ENCODE measurements around the gene C10orf90. TPM values are rescaled to one million over a fixed set of nuclear protein-coding genes. Genes with fewer than 3 reads are reported as not detected.

Gene C10orf90
- total RNA-seq, 4 donors from 2014 or later, result not detected

GRCh38 chr10:126503392-126504062 lies 167.0 kb downstream of the C10orf90 start:
- Histone ChIP-seq H3K27ac (no peak overlapping the region), H3K4me3 (no peak overlapping the region), H3K4me1 (no peaks in the 10 kb centered on the region), H3K27me3 (no peaks in the 10 kb centered on the region), H3K36me3 (no peaks in the 10 kb centered on the region), H3K9me3 (no peaks in the 10 kb centered on the region)
- no peak for TF ChIP-seq POLR2A (IDR thresholded peaks at IDR 0.05)
- TF ChIP-seq, protein P1, sequence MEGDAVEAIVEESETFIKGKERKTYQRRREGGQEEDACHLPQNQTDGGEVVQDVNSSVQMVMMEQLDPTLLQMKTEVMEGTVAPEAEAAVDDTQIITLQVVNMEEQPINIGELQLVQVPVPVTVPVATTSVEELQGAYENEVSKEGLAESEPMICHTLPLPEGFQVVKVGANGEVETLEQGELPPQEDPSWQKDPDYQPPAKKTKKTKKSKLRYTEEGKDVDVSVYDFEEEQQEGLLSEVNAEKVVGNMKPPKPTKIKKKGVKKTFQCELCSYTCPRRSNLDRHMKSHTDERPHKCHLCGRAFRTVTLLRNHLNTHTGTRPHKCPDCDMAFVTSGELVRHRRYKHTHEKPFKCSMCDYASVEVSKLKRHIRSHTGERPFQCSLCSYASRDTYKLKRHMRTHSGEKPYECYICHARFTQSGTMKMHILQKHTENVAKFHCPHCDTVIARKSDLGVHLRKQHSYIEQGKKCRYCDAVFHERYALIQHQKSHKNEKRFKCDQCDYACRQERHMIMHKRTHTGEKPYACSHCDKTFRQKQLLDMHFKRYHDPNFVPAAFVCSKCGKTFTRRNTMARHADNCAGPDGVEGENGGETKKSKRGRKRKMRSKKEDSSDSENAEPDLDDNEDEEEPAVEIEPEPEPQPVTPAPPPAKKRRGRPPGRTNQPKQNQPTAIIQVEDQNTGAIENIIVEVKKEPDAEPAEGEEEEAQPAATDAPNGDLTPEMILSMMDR (IDR thresholded peaks at IDR 0.05), result no peak
- no peak for DNase-seq

DNA sequence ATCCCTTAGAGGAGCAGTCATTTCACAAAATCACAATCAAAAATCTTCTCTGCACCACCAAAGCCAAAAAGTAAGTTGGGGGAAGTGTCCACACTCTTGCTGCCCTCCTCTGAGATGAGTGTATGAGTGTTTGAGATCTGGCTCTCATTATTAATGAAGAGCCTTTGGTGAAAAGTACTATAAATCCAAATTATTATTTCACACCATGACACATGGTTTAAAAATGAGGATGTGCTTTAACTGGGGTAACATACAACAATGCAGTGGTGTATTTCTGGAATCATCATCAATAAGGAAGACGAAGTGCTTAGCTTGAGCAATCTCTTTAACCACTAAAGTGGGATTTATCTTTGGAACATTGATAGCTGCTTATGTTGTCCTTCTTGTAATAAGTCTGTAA lies 168.1 kb downstream of the C10orf90 start:
- Histone ChIP-seq H3K4me3 (no peak overlapping the region), H3K27ac (no peak overlapping the region), H3K27me3 (no peaks in the 10 kb centered on the region)

DNA sequence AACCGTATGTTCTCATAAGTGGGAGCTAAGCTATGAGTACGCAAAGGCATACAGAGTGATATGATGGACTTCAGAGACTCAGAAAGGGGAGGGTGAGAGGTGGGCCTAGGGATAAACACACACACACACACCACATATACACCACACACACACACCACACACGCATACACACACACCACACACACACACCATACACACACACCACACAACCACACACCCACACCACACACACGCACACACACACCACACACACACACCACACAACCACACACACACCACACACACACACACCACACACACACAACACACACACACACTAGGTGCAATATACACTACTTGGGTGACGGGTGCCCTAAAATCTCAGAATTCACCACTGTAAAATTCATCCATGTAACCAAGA lies 168.7 kb downstream of the C10orf90 start:
- DNase-seq, result no peak
- Histone ChIP-seq H3K27me3 (no peaks in the 10 kb centered on the region), H3K36me3 (no peaks in the 10 kb centered on the region), H3K9me3 (no peaks in the 10 kb centered on the region), H3K27ac (no peak overlapping the region), H3K4me1 (no peaks in the 10 kb centered on the region), H3K4me3 (no peak overlapping the region)
- TF ChIP-seq, protein P1 (IDR thresholded peaks at IDR 0.05), result no peak
- no peak for TF ChIP-seq POLR2A (IDR thresholded peaks at IDR 0.05)

More for the DNA sequence above, 168.1 kb downstream of the C10orf90 start:
- Histone ChIP-seq H3K4me1 (no peaks in the 10 kb centered on the region), H3K36me3 (no peaks in the 10 kb centered on the region), H3K9me3 (no peaks in the 10 kb centered on the region)
- TF ChIP-seq, protein P1 (IDR thresholded peaks at IDR 0.05), result no peak
- TF ChIP-seq POLR2A (IDR thresholded peaks at IDR 0.05), result no peak
- no peak for DNase-seq

DNA sequence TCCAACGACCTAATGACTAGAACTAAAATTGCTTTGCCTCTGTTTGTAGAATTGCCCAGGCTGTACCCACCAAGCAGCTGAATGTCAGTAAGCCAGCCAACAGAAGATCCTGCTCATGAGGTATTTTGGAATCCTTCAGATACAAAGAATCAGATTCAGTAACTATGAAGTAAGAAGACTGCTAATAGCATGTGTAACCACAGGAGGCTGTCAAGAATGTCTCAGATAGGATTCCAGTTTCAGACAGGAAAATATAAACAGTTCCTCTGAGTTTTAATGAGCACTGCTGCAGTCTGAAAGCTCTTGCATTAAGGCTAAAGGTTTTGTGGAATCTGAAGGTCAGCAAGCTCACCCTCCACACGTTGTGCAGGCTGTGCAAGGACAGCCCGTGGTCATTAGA lies 169.6 kb downstream of the C10orf90 start:
- no peak overlapping the region for H3K4me3 ChIP-seq
- TF ChIP-seq POLR2A (IDR thresholded peaks at IDR 0.05), result no peak
- TF ChIP-seq, protein P1 (IDR thresholded peaks at IDR 0.05), result no peak
- H3K27me3 ChIP-seq, result no peaks in the 10 kb centered on the region
- H3K27ac ChIP-seq, result no peak overlapping the region
- no peak for DNase-seq
- H3K36me3 ChIP-seq, result no peaks in the 10 kb centered on the region
- no peaks in the 10 kb centered on the region for H3K9me3 ChIP-seq
- no peaks in the 10 kb centered on the region for H3K4me1 ChIP-seq

DNA sequence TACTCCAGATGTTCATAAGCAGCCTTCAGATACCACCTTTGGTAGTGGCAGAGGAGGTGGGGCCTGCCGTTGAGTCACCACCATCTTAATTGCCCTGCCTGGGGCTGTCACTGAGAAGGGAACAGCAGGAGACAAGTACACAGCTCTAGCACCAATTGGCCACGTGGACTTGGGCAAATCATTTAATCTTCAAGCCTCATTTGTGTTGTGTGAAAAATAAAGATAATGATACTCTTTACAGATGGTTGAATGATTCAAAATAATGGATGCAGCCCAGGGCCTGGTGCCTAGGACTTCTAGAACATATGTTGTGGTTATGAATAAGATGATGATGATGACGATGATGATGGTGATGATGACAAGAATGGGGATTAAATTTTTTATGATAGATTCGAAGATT lies 170.3 kb downstream of the C10orf90 start:
- Histone ChIP-seq H3K4me3 (no peak overlapping the region), H3K27me3 (no peaks in the 10 kb centered on the region), H3K27ac (no peak overlapping the region), H3K4me1 (no peaks in the 10 kb centered on the region), H3K36me3 (no peaks in the 10 kb centered on the region), H3K9me3 (no peaks in the 10 kb centered on the region)
- DNase-seq, result no peak
- no peak for TF ChIP-seq POLR2A (IDR thresholded peaks at IDR 0.05)
- TF ChIP-seq, protein P1 (IDR thresholded peaks at IDR 0.05), result no peak

All from Peyer's patch (tissue), 4 donors.